ENCODE data around the gene KLHL17. TPM values are rescaled to one million over a fixed set of nuclear protein-coding genes. Genes with fewer than 3 reads are reported as not detected.
"Not testable (repeated sequence)": the region's sequence is repeated elsewhere in the genome, so short reads cannot be mapped to it uniquely, and the experiment has no call there.

The KLHL17 gene
- total RNA-seq, 2 experiments from 2014 or later, result 23.6 to 27.1 TPM

GRCh38 chr1:993379-993995, 33.1 kb downstream of the KLHL17 start:
- Mint-ChIP-seq H3K36me3 (ENCODE audit: low read depth) (peaks cover 9% of the 10 kb centered on the region), H3K27me3 (peaks cover 32% of the 10 kb centered on the region), H3K27ac (no peak overlapping the region), H3K4me3 (no peak overlapping the region), H3K4me1 (peaks cover 14% of the 10 kb centered on the region), H3K9me3 (peaks cover 8% of the 10 kb centered on the region)
- no peak for DNase-seq
- ChIA-PET CTCF (interaction anchor here (0.6 to 2.4 kb wide), 7 partner anchors 8 to 450 kb away, joined by 3 to 11 read pairs (median 6); no protein-coding TSS in a partner anchor), POLR2A (no interaction called here)

GRCh38 chr1:994546-994945, 34.2 kb downstream of the KLHL17 start:
- CTCF ChIA-PET, result interaction anchor here (0.6 to 2.0 kb wide), 5 partner anchors 10 to 598 kb away, joined by 3 to 7 read pairs (median 6); no protein-coding TSS in a partner anchor
- H3K4me3 Mint-ChIP-seq; H3K36me3 Mint-ChIP-seq (ENCODE audit: low read depth); H3K9me3 Mint-ChIP-seq; DNase-seq: not testable (repeated sequence)
- Mint-ChIP-seq H3K27ac (peak overlapping the region; percentile 54), H3K27me3 (peaks cover 27% of the 10 kb centered on the region), H3K4me1 (peaks cover 14% of the 10 kb centered on the region)
- POLR2A ChIA-PET, result interaction anchor here (0.6 kb wide), 1 partner anchor 284 kb away, joined by 13 read pairs; no protein-coding TSS in a partner anchor

GRCh38 chr1:995665-996633, 35.6 kb downstream of the KLHL17 start:
- H3K4me3 Mint-ChIP-seq, result no peak overlapping the region
- peaks cover 27% of the 10 kb centered on the region for H3K27me3 Mint-ChIP-seq
- ChIA-PET CTCF (interaction anchor here (2.0 kb wide), 1 partner anchor 13 kb away, joined by 6 read pairs; no protein-coding TSS in a partner anchor), POLR2A (no interaction called here)
- no peak for DNase-seq
- H3K36me3 Mint-ChIP-seq (ENCODE audit: low read depth), result peaks cover 10% of the 10 kb centered on the region
- H3K4me1 Mint-ChIP-seq, result peaks cover 17% of the 10 kb centered on the region
- H3K27ac Mint-ChIP-seq, result no peak overlapping the region
- H3K9me3 Mint-ChIP-seq, result peaks cover 8% of the 10 kb centered on the region

GRCh38 chr1:996851-997712, 36.7 kb downstream of the KLHL17 start:
- Mint-ChIP-seq H3K9me3 (peaks cover 6% of the 10 kb centered on the region), H3K27ac (no peak overlapping the region), H3K4me3 (no peak overlapping the region), H3K4me1 (peaks cover 12% of the 10 kb centered on the region), H3K36me3 (ENCODE audit: low read depth) (peaks cover 6% of the 10 kb centered on the region), H3K27me3 (peaks cover 27% of the 10 kb centered on the region)
- DNase-seq, result no peak
- ChIA-PET POLR2A (no interaction called here), CTCF (interaction anchor here (0.8 to 1.5 kb wide), 3 partner anchors 13 to 36 kb away, joined by 3 to 5 read pairs (median 5); partner anchors contain the start of gene PERM1)

- Mint-ChIP-seq H3K36me3 (ENCODE audit: low read depth) (peaks cover 3% of the 10 kb centered on the region), H3K27ac (no peak overlapping the region), H3K27me3 (peaks cover 29% of the 10 kb centered on the region), H3K9me3 (peaks cover 3% of the 10 kb centered on the region), H3K4me1 (peaks cover 13% of the 10 kb centered on the region), H3K4me3 (no peak overlapping the region)
- CTCF ChIA-PET, result interaction anchor here (0.8 to 1.5 kb wide), 3 partner anchors 13 to 36 kb away, joined by 3 to 5 read pairs (median 5); partner anchors contain the start of gene PERM1
- POLR2A ChIA-PET, result no interaction called here
- no peak for DNase-seq
These were observed 37.3 kb downstream of the KLHL17 start for GRCh38 chr1:997713-997992.

- POLR2A ChIA-PET, result no interaction called here
- H3K36me3 Mint-ChIP-seq (ENCODE audit: low read depth), result peaks cover 1% of the 10 kb centered on the region
- H3K4me3 Mint-ChIP-seq, result no peak overlapping the region
- peaks cover 15% of the 10 kb centered on the region for H3K4me1 Mint-ChIP-seq
- CTCF ChIA-PET, result interaction anchor here (0.8 to 1.5 kb wide), 2 partner anchors 14 to 17 kb away, joined by 5 read pairs; partner anchors contain the start of gene PERM1
- H3K27ac Mint-ChIP-seq, result no peak overlapping the region
- DNase-seq, result no peak
- peaks cover 33% of the 10 kb centered on the region for H3K27me3 Mint-ChIP-seq
- H3K9me3 Mint-ChIP-seq, result no peaks in the 10 kb centered on the region
These were observed 37.8 kb downstream of the KLHL17 start for GRCh38 chr1:997993-998744.

- Mint-ChIP-seq H3K4me1 (peaks cover 15% of the 10 kb centered on the region), H3K4me3 (no peak overlapping the region), H3K27me3 (peaks cover 37% of the 10 kb centered on the region), H3K9me3 (no peaks in the 10 kb centered on the region), H3K27ac (no peak overlapping the region), H3K36me3 (ENCODE audit: low read depth) (peaks cover 1% of the 10 kb centered on the region)
- DNase-seq, result no peak
- ChIA-PET POLR2A (no interaction called here), CTCF (no interaction called here)
These were observed 38.3 kb downstream of the KLHL17 start for GRCh38 chr1:998745-998994.

- peaks cover 38% of the 10 kb centered on the region for H3K27me3 Mint-ChIP-seq
- no peaks in the 10 kb centered on the region for H3K9me3 Mint-ChIP-seq
- no peak for DNase-seq
- ChIA-PET POLR2A (no interaction called here), CTCF (interaction anchor here (1.0 to 6.5 kb wide), 3 partner anchors 15 to 23 kb away, joined by 3 to 67 read pairs (median 3); partner anchors contain the start of genes AGRN and ISG15)
- H3K4me1 Mint-ChIP-seq, result peaks cover 15% of the 10 kb centered on the region
- H3K36me3 Mint-ChIP-seq (ENCODE audit: low read depth), result peaks cover 1% of the 10 kb centered on the region
- H3K27ac Mint-ChIP-seq, result no peak overlapping the region
- no peak overlapping the region for H3K4me3 Mint-ChIP-seq
These were observed 38.8 kb downstream of the KLHL17 start for GRCh38 chr1:998995-999724.

GRCh38 chr1:999725-1000356, 39.5 kb downstream of the KLHL17 start, which contains the start of gene HES4:
Gene HES4, minus strand, starts transcription at chr1:1000097. Its CDS starts 124 bp downstream, at chr1:999973.
- Mint-ChIP-seq H3K36me3 (ENCODE audit: low read depth) (peaks cover 2% of the 10 kb centered on the region), H3K4me1 (peaks cover 21% of the 10 kb centered on the region), H3K4me3 (peak within 1 kb of the TSS; percentile 53), H3K27me3 (peaks cover 40% of the 10 kb centered on the region), H3K27ac (peak within 1 kb of the TSS; percentile 76), H3K9me3 (no peaks in the 10 kb centered on the region)
- DNase-seq, result peak; percentile 59
- ChIA-PET POLR2A (no interaction called here), CTCF (interaction anchor here (1.0 to 6.5 kb wide), 3 partner anchors 15 to 23 kb away, joined by 3 to 67 read pairs (median 3); partner anchors contain the start of genes AGRN and ISG15)

- Mint-ChIP-seq H3K27ac (peak overlapping the region; percentile 76), H3K9me3 (no peaks in the 10 kb centered on the region)
These were observed 40.1 kb downstream of the KLHL17 start for GRCh38 chr1:1000357-1001056.

More at GRCh38 chr1:1000357-1001056, 40.1 kb downstream of the KLHL17 start:
- DNase-seq, result peak; percentile 59
- peaks cover 40% of the 10 kb centered on the region for H3K27me3 Mint-ChIP-seq
- ChIA-PET CTCF (interaction anchor here (2.1 to 6.5 kb wide), 3 partner anchors 8 to 17 kb away, joined by 11 to 67 read pairs (median 13); partner anchors contain the start of genes AGRN and ISG15), POLR2A (no interaction called here)
- peaks cover 4% of the 10 kb centered on the region for H3K36me3 Mint-ChIP-seq (ENCODE audit: low read depth)
- peak overlapping the region; percentile 53 for H3K4me3 Mint-ChIP-seq
- peaks cover 28% of the 10 kb centered on the region for H3K4me1 Mint-ChIP-seq

Measured in activated CD4-positive, alpha-beta T cell treated with anti-CD3 and anti-CD28 coated beads, Interleukin-2, amount 10 ng/mL, durations not matched to agents 7 days and 5 days (primary cell).